OCI-LY1 (cell line): ENCODE results near the gene ZNF138.

Experiments
- H2AFZ ChIP-seq: fragments of 200-600 bp; sonication (generic), shearing (Covaris generic); 2 replicates; pipeline ENCODE4 v1.6.0; 2014; ENCODE audit warnings: antibody characterized with exemption, mild to moderate bottlenecking, low read length
- H3F3A ChIP-seq: fragments of 200-600 bp; sonication (generic), shearing (Covaris generic); 2 replicates; pipeline ENCODE4 v1.6.0; 2014; ENCODE audit warnings: mild to moderate bottlenecking, antibody characterized with exemption, low read length, moderate library complexity; ENCODE audit not compliant: insufficient read depth
- H3K27ac ChIP-seq: fragments of 200-600 bp; sonication (generic); 2 replicates; pipeline ENCODE4 v1.5.1; 2014; ENCODE audit warnings: low read length, mixed run types, mild to moderate bottlenecking, low read depth; ENCODE audit not compliant: poor library complexity, severe bottlenecking
- H3K27me3 ChIP-seq: fragments of 200-600 bp; sonication (generic); 2 replicates; pipeline ENCODE4 v1.6.0; 2014; ENCODE audit warnings: antibody characterized with exemption, mild to moderate bottlenecking, low read length, moderate library complexity; ENCODE audit not compliant: insufficient read depth
- H3K36me3 ChIP-seq: fragments of 200-600 bp; sonication (generic); 2 replicates; pipeline ENCODE4 v1.6.1; 2014; ENCODE audit warnings: mild to moderate bottlenecking, antibody characterized with exemption, low read length, moderate library complexity, mixed read lengths; ENCODE audit not compliant: insufficient read depth
- H3K4me1 ChIP-seq: fragments of 200-600 bp; sonication (generic); 2 replicates; pipeline ENCODE4 v1.5.1; 2014; ENCODE audit warnings: mild to moderate bottlenecking, low read length, moderate library complexity; ENCODE audit not compliant: insufficient read depth, severe bottlenecking
- H3K4me2 ChIP-seq: fragments of 200-600 bp; sonication (generic), shearing (Covaris generic); 2 replicates; pipeline ENCODE4 v1.6.1; 2014; ENCODE audit warnings: low read length
- H3K4me3 ChIP-seq: fragments of 200-600 bp; sonication (generic); 2 replicates; pipeline ENCODE4 v1.5.1; 2014; ENCODE audit warnings: low read length, low read depth, mild to moderate bottlenecking, mixed read lengths; ENCODE audit not compliant: poor library complexity, severe bottlenecking
- H3K79me2 ChIP-seq: fragments of 200-600 bp; shearing (Covaris generic); 2 replicates; pipeline ENCODE4 v1.6.1; 2016; ENCODE audit warnings: mixed run types, low read length, mixed read lengths; ENCODE audit not compliant: insufficient read depth
- H3K9ac ChIP-seq: fragments of 200-600 bp; sonication (generic), shearing (Covaris generic); 2 replicates; pipeline ENCODE4 v1.6.1; 2014; ENCODE audit warnings: mild to moderate bottlenecking, low read length, mixed read lengths
- H3K9me2 ChIP-seq: fragments of 200-600 bp; sonication (generic), shearing (Covaris generic); 2 replicates; pipeline ENCODE4 v1.6.1; 2014; ENCODE audit warnings: low read depth, mild to moderate bottlenecking, low read length, mixed read lengths
- H3K9me3 ChIP-seq: fragments of 200-600 bp; shearing (Covaris generic); 2 replicates; pipeline ENCODE4 v1.6.1; 2014; ENCODE audit warnings: low read length, mixed read lengths
- H4K20me1 ChIP-seq: fragments of 200-600 bp; sonication (generic), shearing (Covaris generic); 2 replicates; pipeline ENCODE4 v1.6.0; 2016; ENCODE audit warnings: mild to moderate bottlenecking, low read length; ENCODE audit not compliant: insufficient read depth
- CTCF ChIP-seq: fragments of 200-600 bp; sonication (generic), shearing (Covaris generic); IDR thresholded peaks from 2 replicates; pipeline ENCODE4 v1.5.1; 2017; ENCODE audit warnings: mild to moderate bottlenecking, antibody characterized with exemption, low read length, moderate library complexity, mixed read lengths
- EZH2 ChIP-seq: fragments of 200-600 bp; sonication (generic), shearing (Covaris generic); IDR thresholded peaks from 2 replicates; pipeline ENCODE4 v1.8.0; 2017; ENCODE audit warnings: borderline replicate concordance, mixed run types, mild to moderate bottlenecking, antibody characterized with exemption, low read length, moderate library complexity, mixed read lengths

ZNF138 gene

GRCh38 chr7:64873155-64873500 lies 78.9 kb downstream of the ZNF138 start:
- Histone ChIP-seq H3K36me3 (no peaks in the 10 kb centered on the region), H2AFZ (no peak overlapping the region), H4K20me1 (no peaks in the 10 kb centered on the region), H3K9ac (no peak overlapping the region), H3K9me2 (no peaks in the 10 kb centered on the region), H3F3A (no peaks in the 10 kb centered on the region), H3K27ac (no peak overlapping the region), H3K4me2 (no peak overlapping the region), H3K4me1 (peaks cover 10% of the 10 kb centered on the region), H3K9me3 (no peaks in the 10 kb centered on the region), H3K27me3 (peaks cover 10% of the 10 kb centered on the region), H3K4me3 (no peak overlapping the region), H3K79me2 (no peaks in the 10 kb centered on the region)
- no peak for TF ChIP-seq CTCF
- TF ChIP-seq EZH2 = no peak

DNA sequence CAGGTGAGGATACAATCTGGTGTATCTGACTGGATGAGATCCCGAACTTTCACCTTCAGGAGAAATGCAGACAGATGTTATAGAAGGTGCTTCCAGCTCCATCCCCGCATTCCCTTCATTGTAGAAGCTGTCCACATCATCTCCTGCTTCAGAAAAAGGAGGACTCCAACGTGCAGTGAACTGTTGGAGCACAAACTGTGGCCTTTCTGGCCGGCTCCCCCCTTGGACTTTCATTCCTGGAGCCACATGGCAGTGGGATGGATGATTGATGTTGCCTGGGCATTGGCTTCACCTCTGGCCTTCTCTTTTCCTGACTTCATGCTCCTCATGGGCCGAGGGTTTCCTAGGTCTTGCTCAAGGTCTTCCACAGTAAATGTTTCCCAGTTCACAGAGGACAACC lies 79.3 kb downstream of the ZNF138 start:
- Histone ChIP-seq H3K4me2 (no peak overlapping the region), H3K79me2 (no peaks in the 10 kb centered on the region), H3K27ac (no peak overlapping the region), H2AFZ (no peak overlapping the region), H3K9ac (no peak overlapping the region), H3K27me3 (peaks cover 10% of the 10 kb centered on the region), H4K20me1 (no peaks in the 10 kb centered on the region), H3K4me3 (no peak overlapping the region), H3F3A (no peaks in the 10 kb centered on the region), H3K9me3 (no peaks in the 10 kb centered on the region), H3K36me3 (no peaks in the 10 kb centered on the region), H3K9me2 (no peaks in the 10 kb centered on the region), H3K4me1 (peaks cover 10% of the 10 kb centered on the region)
- TF ChIP-seq CTCF (no peak), EZH2 (no peak)

- Histone ChIP-seq H3K27me3 (peaks cover 10% of the 10 kb centered on the region), H3K79me2 (no peaks in the 10 kb centered on the region), H3K9me3 (no peaks in the 10 kb centered on the region)
These were observed 79.9 kb downstream of the ZNF138 start for GRCh38 chr7:64874114-64874513.

More at GRCh38 chr7:64874114-64874513, 79.9 kb downstream of the ZNF138 start:
- Histone ChIP-seq H3K36me3 (no peaks in the 10 kb centered on the region), H4K20me1 (no peaks in the 10 kb centered on the region), H3K4me1 (peaks cover 10% of the 10 kb centered on the region), H3K27ac (no peak overlapping the region), H2AFZ (no peak overlapping the region), H3K9me2 (no peaks in the 10 kb centered on the region), H3F3A (no peaks in the 10 kb centered on the region), H3K4me3 (no peak overlapping the region), H3K9ac (no peak overlapping the region), H3K4me2 (no peak overlapping the region)
- TF ChIP-seq EZH2 (no peak), CTCF (no peak)
